ENCODE results near the gene SLC27A5.
A peak's percentile ranks its signal among the peaks of the same experiment; 100 is the strongest.

Gene SLC27A5, protein sequence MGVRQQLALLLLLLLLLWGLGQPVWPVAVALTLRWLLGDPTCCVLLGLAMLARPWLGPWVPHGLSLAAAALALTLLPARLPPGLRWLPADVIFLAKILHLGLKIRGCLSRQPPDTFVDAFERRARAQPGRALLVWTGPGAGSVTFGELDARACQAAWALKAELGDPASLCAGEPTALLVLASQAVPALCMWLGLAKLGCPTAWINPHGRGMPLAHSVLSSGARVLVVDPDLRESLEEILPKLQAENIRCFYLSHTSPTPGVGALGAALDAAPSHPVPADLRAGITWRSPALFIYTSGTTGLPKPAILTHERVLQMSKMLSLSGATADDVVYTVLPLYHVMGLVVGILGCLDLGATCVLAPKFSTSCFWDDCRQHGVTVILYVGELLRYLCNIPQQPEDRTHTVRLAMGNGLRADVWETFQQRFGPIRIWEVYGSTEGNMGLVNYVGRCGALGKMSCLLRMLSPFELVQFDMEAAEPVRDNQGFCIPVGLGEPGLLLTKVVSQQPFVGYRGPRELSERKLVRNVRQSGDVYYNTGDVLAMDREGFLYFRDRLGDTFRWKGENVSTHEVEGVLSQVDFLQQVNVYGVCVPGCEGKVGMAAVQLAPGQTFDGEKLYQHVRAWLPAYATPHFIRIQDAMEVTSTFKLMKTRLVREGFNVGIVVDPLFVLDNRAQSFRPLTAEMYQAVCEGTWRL

DNA sequence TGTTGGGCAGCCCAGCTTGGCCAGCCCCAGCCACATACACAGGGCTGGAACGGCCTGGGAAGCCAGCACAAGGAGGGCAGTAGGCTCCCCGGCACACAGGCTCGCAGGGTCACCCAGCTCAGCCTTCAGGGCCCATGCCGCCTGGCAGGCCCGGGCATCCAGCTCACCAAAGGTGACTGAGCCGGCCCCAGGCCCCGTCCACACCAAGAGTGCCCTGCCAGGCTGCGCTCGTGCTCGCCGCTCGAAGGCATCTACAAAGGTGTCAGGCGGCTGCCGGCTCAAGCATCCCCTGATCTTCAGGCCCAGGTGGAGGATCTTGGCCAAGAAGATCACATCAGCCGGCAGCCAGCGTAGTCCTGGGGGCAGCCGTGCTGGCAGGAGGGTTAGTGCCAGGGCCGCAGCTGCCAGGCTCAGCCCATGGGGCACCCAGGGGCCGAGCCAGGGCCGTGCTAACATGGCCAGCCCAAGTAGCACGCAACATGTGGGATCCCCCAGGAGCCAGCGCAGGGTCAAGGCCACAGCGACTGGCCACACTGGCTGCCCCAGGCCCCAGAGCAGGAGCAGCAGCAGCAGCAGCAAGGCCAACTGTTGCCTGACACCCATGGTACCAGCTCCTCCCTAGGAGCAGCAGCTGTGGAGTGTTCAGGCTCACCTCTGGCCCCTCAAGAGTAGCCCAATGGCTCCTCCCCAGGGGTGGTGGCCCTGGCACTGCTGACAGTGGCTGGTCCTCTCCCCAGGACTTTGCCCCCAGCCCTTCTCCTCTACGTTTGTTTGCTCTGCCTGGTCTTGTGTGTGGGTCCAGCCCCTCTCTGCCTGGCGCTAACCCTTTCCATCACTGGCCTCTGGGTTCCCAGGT lies at the start of gene SLC27A5:
TSS of gene SLC27A5 (minus strand) at position 640 of the 856 bp plus-strand sequence. CDS start at position 603, 37 bp downstream.
- DNase-seq: no peak

DNA sequence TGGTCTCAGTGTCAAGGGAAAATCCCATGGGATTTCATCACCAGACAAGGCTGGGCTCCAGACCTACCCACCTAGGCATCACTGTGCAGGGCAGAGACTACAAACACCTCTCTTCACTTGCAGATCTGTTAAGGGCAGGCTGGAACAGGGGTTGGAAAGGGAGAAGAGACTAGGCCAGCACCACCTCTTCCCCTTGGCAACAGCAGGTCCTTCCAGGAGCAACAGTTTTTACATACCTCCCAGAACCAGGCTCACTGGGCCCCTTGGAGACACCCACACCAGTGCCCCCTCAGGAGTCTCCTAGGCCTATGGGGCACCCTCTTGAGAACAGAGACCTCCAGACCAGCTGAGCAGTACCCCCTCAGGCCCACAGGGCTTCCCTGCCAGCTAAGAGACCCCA lies 49.1 kb upstream of the SLC27A5 start:
- no peak for DNase-seq

DNA sequence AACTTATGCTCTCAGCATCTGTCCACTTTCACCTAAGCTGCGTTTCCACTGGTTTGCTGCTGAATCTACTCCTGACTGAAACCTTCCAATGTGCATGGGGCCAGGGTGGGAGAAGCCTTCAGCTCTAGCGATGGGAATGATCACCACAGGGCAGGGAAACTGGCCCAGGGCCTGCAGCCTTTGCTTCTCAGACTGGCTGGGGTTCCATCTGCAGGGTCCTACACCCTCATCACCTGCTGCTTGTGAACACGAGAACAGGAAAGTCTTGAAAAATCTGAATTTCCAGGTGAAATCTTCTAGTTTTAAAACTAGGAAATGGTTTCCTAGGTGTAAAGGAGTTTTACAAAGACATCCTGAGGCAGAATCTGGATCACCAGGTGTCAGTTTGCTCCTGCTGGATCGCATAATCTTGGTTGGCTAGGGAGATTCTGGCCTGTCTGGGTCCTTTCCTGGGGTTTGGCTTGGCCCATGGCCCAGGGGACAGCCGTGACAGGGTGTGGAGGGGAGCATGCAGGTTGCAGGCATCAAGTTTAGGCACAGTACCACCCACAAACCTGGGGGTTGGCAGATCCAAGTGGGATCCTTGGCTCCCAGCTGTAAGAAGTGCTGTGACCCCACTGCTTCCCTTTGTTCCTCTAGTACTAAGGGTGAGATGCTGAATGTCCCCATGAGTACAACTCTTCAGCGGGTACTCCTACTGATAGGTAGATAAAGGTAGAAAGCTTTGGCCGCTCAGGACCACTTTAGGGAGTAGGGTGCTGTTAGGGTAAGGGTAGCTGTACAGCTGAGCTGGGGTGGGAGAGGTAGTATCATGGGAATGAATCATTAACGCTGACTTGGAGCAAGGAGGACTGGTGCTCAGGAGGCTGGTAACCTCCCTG lies 48.5 kb upstream of the SLC27A5 start:
- no peak for DNase-seq

DNA sequence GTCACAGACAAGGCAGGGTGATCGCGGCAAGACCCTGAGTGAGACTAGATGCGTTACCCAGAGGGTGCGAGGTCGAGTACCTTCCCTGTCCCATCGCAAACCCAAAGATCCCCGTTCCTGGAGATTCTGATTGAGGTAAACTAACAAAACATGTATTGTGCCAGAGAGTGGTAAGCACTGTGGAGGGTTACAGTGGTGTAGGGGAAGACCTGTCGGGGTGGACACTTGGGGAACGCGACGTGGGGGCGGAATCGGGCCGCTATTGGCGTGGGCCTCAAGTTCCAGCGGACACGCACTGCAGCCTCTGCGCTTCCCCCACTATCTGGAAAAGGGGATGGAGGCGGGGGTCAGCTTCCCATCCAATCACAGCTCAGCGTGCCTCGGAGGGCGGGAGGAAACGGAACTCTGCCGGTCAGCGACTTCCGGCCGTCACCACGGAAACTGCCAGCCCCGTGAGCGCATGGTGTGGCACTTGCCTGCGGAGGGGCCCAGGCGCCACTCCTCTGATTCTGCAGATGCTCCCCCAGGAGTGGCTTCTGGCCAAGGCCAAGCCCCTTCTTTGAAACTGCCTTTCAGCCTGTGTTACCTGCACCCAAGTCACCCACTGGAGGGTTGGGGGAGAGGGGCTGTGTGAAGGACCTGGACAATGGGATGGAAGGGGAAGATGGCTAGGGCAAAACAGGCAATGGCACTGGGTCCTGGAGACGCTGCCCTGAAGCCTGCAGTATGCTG lies 47.6 kb upstream of the SLC27A5 start:
- peak; percentile 84 for DNase-seq

DNA sequence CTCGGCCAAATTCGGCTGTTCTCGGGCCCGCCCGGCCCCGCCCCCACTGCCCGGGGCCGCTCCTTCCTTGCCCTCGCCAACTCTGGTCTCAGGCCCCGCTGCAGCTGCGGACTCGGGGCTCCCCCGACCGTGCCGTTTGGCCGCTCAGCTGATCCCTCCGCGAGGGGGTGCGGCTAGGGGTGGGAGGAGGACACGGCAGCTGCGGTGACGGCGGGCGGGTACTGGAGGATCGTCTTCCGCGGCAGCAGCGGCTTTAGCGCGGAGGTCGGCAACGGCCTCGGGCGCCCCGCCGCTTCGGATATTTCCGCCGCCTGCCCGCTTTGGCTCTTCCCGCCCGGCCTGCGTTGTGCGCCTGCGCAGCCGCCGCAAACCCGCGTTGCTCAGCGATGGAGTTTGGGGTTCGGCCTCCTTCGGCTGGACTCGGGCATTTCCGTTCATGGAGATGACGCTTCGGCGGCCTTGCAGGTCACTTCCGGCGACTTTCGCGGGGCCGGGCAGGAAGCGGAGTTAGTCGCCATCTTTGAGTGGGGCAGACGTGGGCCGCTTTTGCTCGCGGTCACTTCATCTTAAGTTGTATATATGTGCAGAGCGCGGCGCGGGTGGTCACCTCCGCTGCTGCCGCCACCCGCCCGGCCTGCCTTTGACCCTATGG lies 47.0 kb upstream of the SLC27A5 start:
- DNase-seq: peak; percentile 99

DNA sequence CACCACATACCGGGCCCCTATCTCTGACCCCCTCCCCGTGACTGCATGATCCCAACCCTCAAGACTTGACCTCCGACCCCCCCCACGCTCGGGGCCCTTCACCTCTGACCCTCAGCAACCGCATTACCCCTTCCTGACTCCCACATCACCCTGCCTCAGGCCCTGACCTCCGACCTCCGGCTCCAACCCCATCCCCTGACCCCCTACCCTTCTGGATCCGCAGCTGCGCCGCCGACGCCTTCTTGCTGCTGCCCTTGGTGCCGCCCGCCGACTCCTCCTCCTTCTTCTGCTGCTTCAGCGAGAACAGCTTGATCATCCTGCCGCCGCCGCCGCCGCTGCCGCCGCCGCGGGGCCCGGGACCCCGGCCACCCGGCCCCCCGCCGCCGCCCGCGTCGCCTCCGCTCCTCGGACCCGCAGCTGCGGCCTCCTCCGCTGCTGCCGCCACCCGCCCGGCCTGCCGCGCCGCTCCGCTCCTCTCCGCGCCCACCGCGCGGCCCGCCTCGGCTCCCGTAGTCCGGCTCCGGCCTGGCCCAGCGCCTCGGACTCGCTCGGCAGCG lies 46.4 kb upstream of the SLC27A5 start, which contains the start of gene UBE2M:
TSS of gene UBE2M (minus strand) at position 546 of the 557 bp plus-strand sequence. CDS start at position 316, 230 bp downstream.
- peak; percentile 60 for DNase-seq

DNA sequence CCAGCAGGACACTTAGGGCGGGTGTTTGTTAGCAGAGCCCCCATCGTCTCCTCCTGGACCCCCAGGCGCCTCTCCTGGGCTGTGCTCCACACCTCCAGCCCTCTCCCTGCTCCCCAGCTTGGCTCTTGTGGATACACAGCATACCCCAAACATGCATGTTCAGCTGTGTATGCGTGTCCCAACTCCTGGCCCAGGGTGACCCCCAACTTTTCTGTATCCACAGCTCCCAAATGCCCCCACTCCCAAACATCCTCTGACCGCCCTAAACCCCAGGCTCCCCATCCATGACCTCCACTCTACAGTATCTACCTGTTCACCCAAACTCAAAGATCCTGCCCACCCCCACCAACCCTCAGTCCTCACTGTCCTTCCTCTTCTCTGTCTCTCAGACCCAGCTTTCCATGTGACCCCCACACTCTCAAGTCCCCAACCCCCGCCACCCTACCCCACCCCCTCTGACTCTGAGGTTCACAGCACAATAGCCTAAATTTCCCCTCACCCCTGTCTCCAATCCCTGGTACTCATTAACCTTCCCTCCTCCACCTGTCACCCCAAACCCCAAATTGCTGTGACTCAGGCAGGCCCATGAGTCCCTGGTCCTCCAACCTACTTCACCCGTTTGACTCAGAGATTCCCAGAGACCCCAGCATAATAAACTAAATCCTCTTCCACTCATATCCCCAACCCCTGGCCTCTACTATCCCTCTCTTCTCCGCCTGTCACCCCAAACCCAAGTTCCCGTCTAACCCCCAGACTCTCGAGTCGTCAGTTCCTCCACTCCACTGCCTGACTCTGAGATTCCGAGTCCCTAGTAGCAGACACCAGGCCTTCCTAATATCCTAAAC lies 45.7 kb upstream of the SLC27A5 start:
- no peak for DNase-seq

DNA sequence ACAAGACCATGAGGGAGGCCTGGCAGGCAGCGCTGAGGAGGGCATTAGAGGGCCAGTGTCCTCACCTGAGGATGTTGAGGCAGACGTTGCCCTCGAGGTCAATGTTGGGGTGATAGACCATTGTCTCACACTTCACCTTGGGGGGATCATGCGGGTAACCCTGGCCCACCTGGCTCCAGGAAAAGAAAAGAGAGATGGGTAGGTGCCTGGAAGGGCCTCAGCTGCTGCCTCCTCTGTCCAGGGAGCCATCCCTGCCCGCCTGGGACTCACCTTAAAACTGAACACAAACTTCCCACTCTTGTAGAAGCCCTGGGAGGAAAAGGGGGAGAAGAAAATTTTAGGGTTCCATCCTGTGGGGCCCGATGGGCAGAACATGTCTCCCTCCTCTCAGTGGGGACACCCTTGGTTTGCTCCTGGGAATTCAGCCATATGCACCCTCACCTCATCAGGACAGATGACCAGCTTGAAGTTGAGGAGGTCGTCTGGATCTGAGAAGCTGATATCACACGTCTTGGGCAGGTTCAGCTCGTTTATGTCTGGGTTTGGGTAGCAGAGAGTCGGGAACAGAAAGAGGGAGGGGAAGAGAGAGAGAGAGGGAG lies 44.9 kb upstream of the SLC27A5 start:
- no peak for DNase-seq

DNA sequence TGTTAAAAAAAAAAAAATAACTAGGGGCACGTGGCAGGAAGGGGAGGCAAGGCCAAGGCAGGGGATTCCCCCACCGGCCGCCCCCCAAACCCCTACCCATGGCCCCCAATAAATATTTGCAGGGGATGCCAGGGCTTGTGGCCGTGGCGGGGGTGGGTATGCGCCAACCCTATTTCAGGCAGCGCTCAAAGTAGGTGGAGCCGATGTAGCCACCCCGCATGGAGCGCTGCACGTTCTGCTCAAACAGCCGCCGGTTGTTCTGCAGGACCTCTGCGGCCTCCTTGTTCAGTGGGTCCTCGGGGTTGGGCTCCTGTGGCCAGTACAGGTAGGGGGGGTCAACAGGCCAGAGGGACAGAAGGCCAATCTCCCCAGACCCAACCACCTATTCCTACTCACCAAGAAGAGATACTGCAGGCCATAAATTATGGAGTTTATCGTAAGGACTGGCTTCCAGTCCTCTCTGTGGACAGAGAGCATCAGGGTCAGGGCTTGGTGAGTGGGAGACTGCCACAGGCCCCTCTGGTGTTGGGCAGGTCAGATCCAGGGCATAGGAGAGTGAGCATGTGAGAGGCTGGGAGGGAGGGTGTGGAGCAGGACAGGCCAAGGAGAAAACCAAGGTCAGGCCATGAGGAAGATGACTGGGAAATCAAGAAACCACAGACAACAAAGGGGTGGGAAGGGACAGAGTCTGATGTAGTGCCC lies 44.3 kb upstream of the SLC27A5 start:
- DNase-seq: no peak

DNA sequence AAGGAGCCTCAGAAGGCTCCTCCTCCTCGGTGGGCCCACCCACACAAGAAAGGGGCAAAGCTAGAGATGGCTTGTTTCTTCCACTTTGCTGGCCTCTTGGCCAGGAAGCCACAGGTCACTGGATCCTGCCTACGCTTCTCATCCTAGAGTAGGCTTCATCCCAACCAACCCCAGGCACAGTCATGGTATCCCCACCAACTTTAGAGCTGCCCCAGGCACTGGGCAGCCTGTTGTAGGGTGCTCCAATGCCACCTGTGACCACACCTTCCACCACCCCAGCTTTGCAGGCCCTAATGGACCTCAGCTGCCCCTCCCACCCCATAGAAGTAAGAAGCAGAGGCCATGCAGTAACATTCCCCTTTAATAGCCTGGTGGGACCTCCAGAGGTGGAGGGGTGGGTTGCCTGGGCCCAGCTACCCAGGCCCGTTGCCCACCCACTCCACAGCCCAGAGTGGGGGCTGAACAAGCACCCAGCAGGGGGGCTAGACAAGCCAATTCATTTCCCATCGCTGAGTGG lies 43.6 kb upstream of the SLC27A5 start:
- DNase-seq: no peak

DNA sequence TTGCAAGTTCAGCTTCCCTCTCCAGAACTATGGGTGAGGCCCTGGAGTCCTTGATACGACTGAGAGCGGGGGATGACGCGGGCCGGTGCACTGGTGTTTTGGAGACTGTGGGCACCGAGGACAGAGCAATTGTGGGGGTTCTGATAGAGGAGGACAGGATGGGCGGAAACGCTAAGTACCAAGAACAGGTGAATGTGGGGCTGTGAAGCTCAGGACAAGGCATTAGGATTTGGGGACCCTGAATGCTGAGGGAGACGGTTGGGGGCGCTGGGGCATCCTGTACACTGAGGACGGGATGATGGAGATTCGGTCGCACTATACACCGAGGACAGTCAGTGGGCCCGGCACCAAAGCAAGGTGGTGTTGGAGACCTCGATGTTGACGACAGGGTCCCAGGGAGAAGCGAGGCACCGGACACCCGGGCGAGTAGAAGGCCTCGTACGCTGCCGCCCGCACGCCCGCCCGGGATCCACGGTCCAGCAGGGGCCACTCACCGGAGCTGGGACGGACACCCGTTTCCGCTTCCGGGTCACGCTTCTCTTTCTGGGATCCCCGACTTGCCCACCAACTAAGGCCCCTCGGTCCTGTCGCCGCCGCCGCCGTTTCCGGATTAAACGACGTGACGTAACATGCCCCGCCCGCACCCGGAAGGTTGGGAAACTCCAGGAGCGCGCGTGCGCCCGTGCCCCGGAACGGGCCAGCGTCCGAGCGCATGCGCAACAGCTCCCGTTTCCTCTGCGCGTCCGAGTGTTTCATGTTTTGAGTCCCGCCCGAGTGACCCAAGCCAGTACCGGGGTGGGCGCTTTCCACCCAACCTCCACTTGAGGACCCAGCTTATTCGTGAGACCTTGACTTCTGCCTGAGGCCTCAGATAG lies 42.9 kb upstream of the SLC27A5 start, which contains the start of gene CHMP2A:
TSS of gene CHMP2A (minus strand) at position 612 of the 875 bp plus-strand sequence. CDS start 893 bp downstream, outside the sequence.
- DNase-seq: peak; percentile 97

DNA sequence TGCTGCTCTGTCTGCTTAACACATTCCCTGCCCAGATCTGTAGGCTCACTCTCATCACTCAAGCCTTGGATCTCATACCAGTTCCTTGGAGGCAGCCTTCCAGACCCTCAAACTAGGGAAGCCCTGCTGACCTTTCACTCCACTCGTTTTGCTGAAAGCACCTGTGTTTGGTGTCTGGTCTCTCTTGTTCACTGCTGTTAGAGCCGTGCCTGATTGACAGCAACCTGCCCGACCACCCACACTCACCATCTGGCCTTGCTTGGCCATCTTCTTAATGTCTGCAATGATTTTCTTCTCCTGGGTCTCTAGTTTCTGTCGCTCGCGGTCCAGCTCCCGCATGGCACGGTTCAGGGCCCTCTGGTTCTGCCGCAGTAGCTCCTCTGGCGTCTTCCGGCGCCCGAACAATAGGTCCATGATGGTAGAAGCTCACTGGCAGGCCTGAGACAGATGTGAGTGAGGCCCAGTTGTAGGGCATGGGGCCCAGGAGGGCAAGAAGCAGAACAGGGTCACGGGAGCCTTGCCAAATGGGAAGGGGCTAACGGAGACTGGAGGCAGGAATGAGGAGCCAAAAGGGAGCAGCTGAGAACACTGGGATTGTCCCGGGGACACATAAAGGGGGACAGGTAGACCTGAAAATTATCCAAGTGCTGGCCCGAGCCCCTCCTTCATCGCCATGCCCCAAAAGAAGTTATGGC lies 42.2 kb upstream of the SLC27A5 start:
- DNase-seq: no peak

DNA sequence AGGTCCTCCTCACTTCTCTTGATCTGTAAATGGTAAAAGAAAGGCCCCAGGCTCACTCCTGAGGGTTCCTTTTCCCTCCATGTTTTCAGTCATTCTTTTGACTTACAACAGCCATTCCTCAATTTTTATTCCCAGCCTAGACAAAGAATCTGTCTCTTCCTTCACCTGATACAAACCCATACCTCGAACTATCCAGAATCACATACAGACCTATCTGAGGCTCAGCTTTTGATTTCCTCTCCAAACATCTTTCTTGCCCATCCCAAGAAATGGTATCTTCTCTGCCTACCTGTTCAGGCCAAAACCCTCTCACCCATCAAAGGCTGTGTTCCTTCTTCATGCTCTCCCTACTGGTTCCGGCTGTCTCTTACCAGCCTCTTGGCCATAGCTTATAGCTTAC lies 40.9 kb upstream of the SLC27A5 start:
- DNase-seq: no peak

DNA sequence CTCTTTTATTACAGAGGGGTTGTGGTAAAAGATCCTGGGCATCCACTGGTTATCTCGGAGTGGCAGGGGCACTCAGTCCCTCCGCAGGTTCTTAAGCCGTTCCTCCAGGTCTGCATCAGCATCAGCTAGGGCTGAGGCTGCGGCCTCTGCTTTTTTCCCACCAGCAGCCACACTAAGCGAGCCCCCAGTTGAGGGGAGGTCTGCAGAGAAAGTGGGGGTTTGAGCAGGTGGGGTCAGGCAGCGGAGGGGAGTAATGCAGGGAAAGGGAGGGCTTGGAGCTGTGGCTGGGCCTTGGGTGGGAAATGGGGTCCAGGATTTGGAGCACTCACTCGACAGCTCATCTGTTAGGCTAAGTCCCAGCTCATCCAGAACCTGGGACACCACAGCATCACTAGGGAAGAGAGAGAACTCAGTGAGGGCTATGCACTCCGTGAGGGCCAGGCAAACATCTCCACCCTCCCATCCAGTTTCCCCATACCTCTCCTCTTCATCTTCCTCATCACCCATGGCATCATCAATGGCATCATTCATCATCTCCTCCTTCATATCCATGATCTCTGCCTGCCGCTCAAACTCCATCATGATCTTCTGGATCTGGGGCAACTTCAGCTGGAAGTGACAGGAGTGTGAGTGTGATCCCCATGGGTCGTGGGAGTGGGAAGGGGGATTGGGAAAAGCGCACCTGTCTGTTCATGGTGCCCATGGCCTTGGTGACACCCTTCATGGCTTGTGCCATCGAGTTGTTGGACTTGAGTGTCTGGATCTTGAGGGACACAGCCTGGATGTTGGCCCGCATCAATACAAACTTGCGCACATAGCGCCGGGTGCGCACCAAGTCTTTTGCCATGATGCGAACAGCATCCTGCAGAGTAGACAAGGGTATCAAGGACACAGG lies 40.0 kb upstream of the SLC27A5 start:
- DNase-seq: no peak

DNA sequence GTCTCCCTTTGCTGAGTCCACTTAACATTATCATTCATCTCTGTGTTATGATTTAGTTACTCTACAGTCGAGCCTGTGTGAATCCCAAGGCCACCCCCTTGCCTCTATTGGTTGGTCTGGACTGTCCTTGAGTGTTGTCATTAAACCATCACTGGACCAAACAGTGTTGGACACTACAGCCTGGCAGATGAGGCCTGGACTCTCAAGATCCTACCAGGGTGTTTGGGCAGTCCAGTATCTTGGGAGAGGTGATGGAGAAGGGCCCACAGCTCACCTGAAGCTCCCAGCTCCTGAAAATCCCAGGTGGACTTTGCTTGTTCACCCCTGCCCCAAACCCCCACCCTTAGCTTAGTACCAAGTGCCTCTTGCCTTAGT lies 39.3 kb upstream of the SLC27A5 start:
- no peak for DNase-seq
